IgD-negative memory B cell (primary cell): Measurements from ENCODE around the gene HTR2A. TPM values are rescaled to one million over a fixed set of nuclear protein-coding genes. Genes with fewer than 3 reads are reported as not detected.

ENCODE experiments used
- H3K27ac Mint-ChIP-seq, 3 donors: one replicate each; pipeline ENCODE4 v1.8.0; 2020 to 2022; ENCODE audit warnings: mild to moderate bottlenecking in 3 of 3, mixed read lengths in 3 of 3, moderate library complexity in 1 of 3
- H3K27me3 Mint-ChIP-seq: one replicate; pipeline ENCODE4 v1.8.0; 2021; ENCODE audit warnings: mixed read lengths
- H3K36me3 Mint-ChIP-seq: one replicate; pipeline ENCODE4 v1.8.0; 2020; ENCODE audit warnings: mild to moderate bottlenecking, mixed read lengths
- H3K4me1 Mint-ChIP-seq, 3 donors: one replicate each; pipeline ENCODE4 v1.8.0; 2020 to 2022; ENCODE audit warnings: mixed read lengths in 3 of 3, mild to moderate bottlenecking in 1 of 3
- H3K4me3 Mint-ChIP-seq, 4 donors: one replicate each; pipeline ENCODE4 v1.8.0; 2020 to 2022; ENCODE audit warnings: mild to moderate bottlenecking in 4 of 4, mixed read lengths in 4 of 4, moderate library complexity in 3 of 4
- H3K9me3 Mint-ChIP-seq, 3 donors: one replicate each; pipeline ENCODE4 v1.8.0; 2020 to 2021; ENCODE audit warnings: mixed read lengths in 3 of 3, mild to moderate bottlenecking in 1 of 3
- polyA plus RNA-seq: library from polyadenylated mRNA; unstranded; fragments of 300-500 nt; fragmentation: Illumina TruSeq; gene quantifications from one replicate; pipeline ENCODE4 v1.2.3, GENCODE V29; 2021

HTR2A gene
- polyA plus RNA-seq, 1 donor from 2014 or later, result not detected

- no peaks in the 10 kb centered on the region for H3K9me3 Mint-ChIP-seq
- H3K36me3 Mint-ChIP-seq, result no peaks in the 10 kb centered on the region
- peaks cover 13% of the 10 kb centered on the region for H3K27me3 Mint-ChIP-seq
- no peak overlapping the region for H3K27ac Mint-ChIP-seq
- no peak overlapping the region for H3K4me3 Mint-ChIP-seq
- H3K4me1 Mint-ChIP-seq, result peaks cover 0 to 2% (median 0%) of the 10 kb centered on the region in 3 donors
Measured at GRCh38 chr13:46855664-46856063, 41.2 kb downstream of the HTR2A start.

GRCh38 chr13:46855166-46855565, 41.7 kb downstream of the HTR2A start:
- Mint-ChIP-seq H3K27me3 (peaks cover 13% of the 10 kb centered on the region), H3K4me3 (no peak overlapping the region), H3K4me1 (peaks cover 0 to 2% (median 0%) of the 10 kb centered on the region in 3 donors), H3K27ac (no peak overlapping the region), H3K36me3 (no peaks in the 10 kb centered on the region), H3K9me3 (no peaks in the 10 kb centered on the region)

GRCh38 chr13:46852168-46852567, 44.7 kb downstream of the HTR2A start:
- Mint-ChIP-seq H3K27me3 (peaks cover 13% of the 10 kb centered on the region), H3K36me3 (no peaks in the 10 kb centered on the region), H3K4me1 (no peaks in the 10 kb centered on the region)

GRCh38 chr13:46850214-46850613, 46.6 kb downstream of the HTR2A start:
- Mint-ChIP-seq H3K27ac (no peak overlapping the region), H3K4me3 (no peak overlapping the region), H3K36me3 (no peaks in the 10 kb centered on the region), H3K27me3 (peaks cover 11% of the 10 kb centered on the region), H3K4me1 (no peaks in the 10 kb centered on the region), H3K9me3 (no peaks in the 10 kb centered on the region)

More at GRCh38 chr13:46852168-46852567, 44.7 kb downstream of the HTR2A start:
- Mint-ChIP-seq H3K9me3 (no peaks in the 10 kb centered on the region), H3K27ac (no peak overlapping the region), H3K4me3 (no peak overlapping the region)

DNA sequence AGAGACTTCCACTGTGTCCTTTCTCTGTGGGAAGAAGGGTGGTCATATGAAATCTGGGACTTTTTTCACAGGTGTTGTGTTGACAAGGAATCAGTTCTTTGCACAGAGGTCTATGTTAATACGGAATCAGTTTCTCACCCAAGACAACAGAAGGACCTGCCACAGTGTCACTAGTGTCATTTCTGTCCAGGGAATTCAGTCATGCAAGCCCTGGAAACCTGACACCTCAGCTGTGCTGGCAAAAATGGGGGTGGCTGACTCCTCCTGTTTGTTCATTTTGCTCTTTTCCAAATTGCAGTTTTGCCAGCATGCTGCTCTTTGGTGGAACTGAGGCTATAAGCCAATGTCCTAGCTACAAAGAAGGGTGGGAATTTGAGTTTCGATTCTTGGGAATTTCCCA, 50.1 kb downstream of the HTR2A start:
- Mint-ChIP-seq H3K4me3 (no peak overlapping the region), H3K27me3 (peaks cover 7% of the 10 kb centered on the region), H3K4me1 (no peaks in the 10 kb centered on the region), H3K27ac (no peak overlapping the region), H3K9me3 (no peaks in the 10 kb centered on the region), H3K36me3 (peaks cover 3% of the 10 kb centered on the region)

GRCh38 chr13:46845146-46845545, 51.7 kb downstream of the HTR2A start:
- H3K4me1 Mint-ChIP-seq, result peaks cover 0 to 1% (median 0%) of the 10 kb centered on the region in 3 donors
- H3K4me3 Mint-ChIP-seq, result no peak overlapping the region
- H3K27me3 Mint-ChIP-seq, result peaks cover 9% of the 10 kb centered on the region
- no peak overlapping the region for H3K27ac Mint-ChIP-seq
- no peaks in the 10 kb centered on the region for H3K9me3 Mint-ChIP-seq
- peaks cover 3% of the 10 kb centered on the region for H3K36me3 Mint-ChIP-seq

DNA sequence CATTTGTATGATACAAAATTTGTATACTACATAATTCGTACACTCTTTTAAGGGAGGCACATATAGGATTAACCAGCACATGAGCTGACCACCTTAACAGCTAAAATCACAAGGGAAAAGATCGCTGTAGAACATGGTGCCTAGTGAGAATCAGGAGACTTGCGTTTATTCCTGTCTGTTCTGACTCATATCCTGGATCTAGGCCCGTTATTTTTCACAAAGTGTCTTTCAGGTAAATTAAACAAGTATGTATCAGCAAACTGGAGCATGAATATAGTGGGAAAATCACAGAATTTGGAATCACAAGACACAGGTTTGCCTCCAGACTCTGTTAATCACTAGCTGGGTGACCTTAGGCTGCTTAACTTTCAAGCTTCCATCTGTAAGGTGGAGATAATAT, 52.4 kb downstream of the HTR2A start:
- peaks cover 0 to 1% (median 0%) of the 10 kb centered on the region in 3 donors for H3K4me1 Mint-ChIP-seq

GRCh38 chr13:46839399-46839798, 57.5 kb downstream of the HTR2A start:
- no peak overlapping the region for H3K4me3 Mint-ChIP-seq
- H3K27me3 Mint-ChIP-seq, result peaks cover 5% of the 10 kb centered on the region
- H3K36me3 Mint-ChIP-seq, result peaks cover 3% of the 10 kb centered on the region
- H3K27ac Mint-ChIP-seq, result no peak overlapping the region
- H3K4me1 Mint-ChIP-seq, result peaks cover 0 to 1% (median 0%) of the 10 kb centered on the region in 3 donors
- no peaks in the 10 kb centered on the region for H3K9me3 Mint-ChIP-seq

More for the DNA sequence above, 52.4 kb downstream of the HTR2A start:
- Mint-ChIP-seq H3K27ac (no peak overlapping the region), H3K4me3 (no peak overlapping the region), H3K36me3 (peaks cover 3% of the 10 kb centered on the region), H3K9me3 (no peaks in the 10 kb centered on the region), H3K27me3 (peaks cover 9% of the 10 kb centered on the region)

GRCh38 chr13:46834657-46835056, 62.2 kb downstream of the HTR2A start:
- no peak overlapping the region for H3K27ac Mint-ChIP-seq
- H3K27me3 Mint-ChIP-seq, result no peaks in the 10 kb centered on the region
- no peaks in the 10 kb centered on the region for H3K4me1 Mint-ChIP-seq
- H3K36me3 Mint-ChIP-seq, result no peaks in the 10 kb centered on the region
- H3K4me3 Mint-ChIP-seq, result no peak overlapping the region
- H3K9me3 Mint-ChIP-seq, result no peaks in the 10 kb centered on the region

GRCh38 chr13:46831588-46832194, 65.2 kb downstream of the HTR2A start:
- Mint-ChIP-seq H3K36me3 (no peaks in the 10 kb centered on the region), H3K27me3 (no peaks in the 10 kb centered on the region), H3K4me1 (no peaks in the 10 kb centered on the region), H3K4me3 (no peak overlapping the region), H3K9me3 (no peaks in the 10 kb centered on the region), H3K27ac (no peak overlapping the region)

GRCh38 chr13:46830405-46831005, 66.3 kb downstream of the HTR2A start:
- no peaks in the 10 kb centered on the region for H3K36me3 Mint-ChIP-seq
- H3K9me3 Mint-ChIP-seq, result no peaks in the 10 kb centered on the region
- no peaks in the 10 kb centered on the region for H3K27me3 Mint-ChIP-seq
- H3K4me3 Mint-ChIP-seq, result no peak overlapping the region
- no peak overlapping the region for H3K27ac Mint-ChIP-seq
- H3K4me1 Mint-ChIP-seq, result no peaks in the 10 kb centered on the region

GRCh38 chr13:46822551-46822950, 74.3 kb downstream of the HTR2A start:
- Mint-ChIP-seq H3K27me3 (peaks cover 11% of the 10 kb centered on the region), H3K4me3 (no peak overlapping the region), H3K36me3 (peaks cover 4% of the 10 kb centered on the region), H3K9me3 (no peaks in the 10 kb centered on the region), H3K4me1 (peaks cover 0 to 2% (median 0%) of the 10 kb centered on the region in 3 donors), H3K27ac (no peak overlapping the region)

DNA sequence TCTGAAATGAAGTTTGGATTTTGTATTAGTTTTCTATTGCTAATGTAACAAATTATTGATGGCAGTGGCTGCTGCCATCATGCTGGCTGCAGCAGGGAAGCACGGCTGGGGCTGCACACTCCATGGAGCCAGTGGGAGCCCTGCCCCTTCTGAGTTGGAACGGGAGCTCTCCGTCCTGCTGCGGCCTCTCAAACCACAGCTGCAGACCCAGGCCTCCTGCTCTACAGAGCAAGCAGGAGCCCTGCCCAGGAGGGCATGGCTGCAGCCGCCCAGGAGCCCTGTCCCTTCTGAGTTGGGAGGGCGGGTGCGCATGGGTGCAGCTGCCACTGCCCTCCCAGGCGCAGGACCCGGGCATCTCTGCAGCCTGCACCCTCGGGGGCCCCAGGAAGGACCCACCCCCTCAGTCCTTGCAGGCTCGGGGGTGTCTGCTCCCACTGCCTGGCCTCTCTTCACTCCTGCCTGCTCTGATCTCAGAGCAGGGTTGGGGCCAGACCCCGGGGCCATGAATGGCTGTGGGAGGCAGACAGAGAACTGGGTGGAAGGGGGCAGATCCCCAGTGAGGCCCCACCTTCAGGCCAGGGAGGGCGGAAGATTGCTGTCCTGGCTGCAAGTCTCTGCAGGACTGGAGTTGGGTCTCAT, 78.9 kb downstream of the HTR2A start:
- H3K4me1 Mint-ChIP-seq, result peaks cover 0 to 2% (median 0%) of the 10 kb centered on the region in 3 donors
- H3K27me3 Mint-ChIP-seq, result peaks cover 13% of the 10 kb centered on the region
- peaks cover 0 to 7% (median 2%) of the 10 kb centered on the region in 3 donors for H3K9me3 Mint-ChIP-seq
- no peak overlapping the region for H3K27ac Mint-ChIP-seq
- no peak overlapping the region for H3K4me3 Mint-ChIP-seq
- H3K36me3 Mint-ChIP-seq, result peaks cover 4% of the 10 kb centered on the region

DNA sequence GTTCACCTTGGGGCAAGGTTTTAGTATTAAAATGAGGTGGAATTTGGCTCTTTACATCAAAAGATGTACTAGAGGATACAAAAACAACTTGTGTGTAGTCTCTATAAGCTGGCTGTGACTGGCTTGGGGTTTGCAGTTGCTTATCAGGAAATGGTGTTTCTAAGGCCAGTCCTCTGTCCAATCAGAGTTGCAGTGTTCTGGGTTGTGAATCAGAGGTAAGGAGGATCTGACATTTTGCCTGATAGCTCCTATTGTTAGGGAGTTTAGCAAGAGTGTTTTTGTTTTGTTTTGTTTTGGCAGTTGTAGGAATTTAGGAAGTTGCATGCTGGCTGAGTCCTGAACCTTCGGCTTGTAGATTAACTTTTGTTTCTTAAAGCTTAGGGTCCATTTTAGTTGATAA, 79.8 kb downstream of the HTR2A start:
- H3K36me3 Mint-ChIP-seq, result peaks cover 6% of the 10 kb centered on the region
- H3K4me3 Mint-ChIP-seq, result no peak overlapping the region
- peaks cover 0 to 2% (median 0%) of the 10 kb centered on the region in 3 donors for H3K4me1 Mint-ChIP-seq
- peaks cover 13% of the 10 kb centered on the region for H3K27me3 Mint-ChIP-seq
- peaks cover 0 to 13% (median 11%) of the 10 kb centered on the region in 3 donors for H3K9me3 Mint-ChIP-seq
- H3K27ac Mint-ChIP-seq, result no peak overlapping the region

DNA sequence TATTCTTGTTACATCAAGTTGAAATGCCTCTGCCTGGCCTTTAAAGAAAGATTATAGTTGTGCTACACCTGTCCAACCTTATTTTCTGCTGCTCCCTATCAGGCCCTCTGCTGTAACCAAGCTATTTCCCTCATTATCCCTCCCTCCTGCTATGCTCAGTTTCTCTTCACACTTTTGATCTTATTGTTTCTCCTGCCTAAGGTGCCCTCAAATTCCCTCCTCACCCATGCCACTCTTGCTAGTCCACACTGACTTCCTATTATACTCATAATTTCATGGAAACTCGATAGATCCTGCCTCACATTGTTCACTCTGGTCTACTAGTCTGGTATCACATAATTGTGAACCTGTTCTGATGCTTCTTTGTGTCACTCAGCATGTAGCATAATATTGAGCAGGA, 80.5 kb downstream of the HTR2A start:
- H3K9me3 Mint-ChIP-seq, result peaks cover 0 to 17% (median 15%) of the 10 kb centered on the region in 3 donors
- peaks cover 10% of the 10 kb centered on the region for H3K36me3 Mint-ChIP-seq
- H3K4me3 Mint-ChIP-seq, result no peak overlapping the region
- peaks cover 0 to 2% (median 0%) of the 10 kb centered on the region in 3 donors for H3K4me1 Mint-ChIP-seq
- H3K27ac Mint-ChIP-seq, result no peak overlapping the region
- peaks cover 13% of the 10 kb centered on the region for H3K27me3 Mint-ChIP-seq
